Measurements from ENCODE around the gene OR6S1.
"Not testable (repeated sequence)": the region's sequence is repeated elsewhere in the genome, so short reads cannot be mapped to it uniquely, and the experiment has no call there.

OR6S1 gene

GRCh38 chr14:20671597-20672283, 30.2 kb upstream of the OR6S1 start:
- DNase-seq (ENCODE audit: low read depth, low spot score): no peak

GRCh38 chr14:20668969-20669368, 27.5 kb upstream of the OR6S1 start:
- no peak for DNase-seq (ENCODE audit: low read depth, low spot score)

GRCh38 chr14:20667957-20668356, 26.5 kb upstream of the OR6S1 start:
- no peak for DNase-seq (ENCODE audit: low read depth, low spot score)

GRCh38 chr14:20666400-20666961, 25.0 kb upstream of the OR6S1 start:
- not testable (repeated sequence) for DNase-seq (ENCODE audit: low read depth, low spot score)

- peak; percentile 37 for DNase-seq (ENCODE audit: low read depth, low spot score)
Observed at GRCh38 chr14:20662968-20663732, 21.7 kb upstream of the OR6S1 start.

GRCh38 chr14:20661197-20661596, 19.7 kb upstream of the OR6S1 start:
- no peak for DNase-seq (ENCODE audit: low read depth, low spot score)

- no peak for DNase-seq (ENCODE audit: low read depth, low spot score)
Observed at GRCh38 chr14:20659813-20660395, 18.4 kb upstream of the OR6S1 start.

- no peak for DNase-seq (ENCODE audit: low read depth, low spot score)
Observed at GRCh38 chr14:20659336-20659735, 17.8 kb upstream of the OR6S1 start.

- no peak for DNase-seq (ENCODE audit: low read depth, low spot score)
Observed at GRCh38 chr14:20658246-20658645, 16.8 kb upstream of the OR6S1 start.

GRCh38 chr14:20657216-20658211, 16.0 kb upstream of the OR6S1 start:
- no peak for DNase-seq (ENCODE audit: low read depth, low spot score)

- no peak for DNase-seq (ENCODE audit: low read depth, low spot score)
Observed at GRCh38 chr14:20656274-20656673, 14.8 kb upstream of the OR6S1 start.

GRCh38 chr14:20655851-20656250, 14.4 kb upstream of the OR6S1 start:
- DNase-seq (ENCODE audit: low read depth, low spot score): no peak

GRCh38 chr14:20652996-20653975, 11.8 kb upstream of the OR6S1 start:
- no peak for DNase-seq (ENCODE audit: low read depth, low spot score)

- DNase-seq (ENCODE audit: low read depth, low spot score): no peak
Observed at GRCh38 chr14:20645481-20645880, 4.0 kb upstream of the OR6S1 start.

- no peak for DNase-seq (ENCODE audit: low read depth, low spot score)
Observed at GRCh38 chr14:20644520-20644919, 3.0 kb upstream of the OR6S1 start.

- not testable (repeated sequence) for DNase-seq (ENCODE audit: low read depth, low spot score)
Observed at GRCh38 chr14:20642755-20643154, 1.3 kb upstream of the OR6S1 start.

- no peak for DNase-seq (ENCODE audit: low read depth, low spot score)
Observed at GRCh38 chr14:20642182-20642581, 691 bp upstream of the OR6S1 start.

GRCh38 chr14:20632831-20633691, 8.4 kb downstream of the OR6S1 start:
- DNase-seq (ENCODE audit: low read depth, low spot score): no peak

GRCh38 chr14:20632448-20632830, 9.1 kb downstream of the OR6S1 start:
- no peak for DNase-seq (ENCODE audit: low read depth, low spot score)

All from activated naive CD8-positive, alpha-beta T cell treated with anti-CD3 and anti-CD28 coated beads, Interleukin-2, amount 50 U/mL, for 16 hours (primary cell).